GM13977 (cell line): ENCODE results near the gene DSTN.

Experiments used
- DNase-seq: peaks from one replicate; pipeline ENCODE4 v3.0.0; 2012; ENCODE audit warnings: low spot score
- in situ Hi-C: fragments of 300-500 bp; cut with MboI; formaldehyde crosslinking; loops from one replicate; pipeline ENCODE4 v1.12.0; 2022; ENCODE audit warnings: low sequenced_read_pairs, low pct_unique_long_range_greater_than_20kb, mixed read lengths, inconsistent platforms; ENCODE audit not compliant: unreplicated experiment
- TF ChIP-seq, protein P1 (sequence below): IDR thresholded peaks from 2 replicates; pipeline ENCODE4 v1.5.1; 2012; ENCODE audit warnings: mild to moderate bottlenecking, control low read depth; ENCODE audit not compliant: insufficient read depth; ENCODE audit errors: extremely low read depth, missing control alignments

DSTN gene

DNA sequence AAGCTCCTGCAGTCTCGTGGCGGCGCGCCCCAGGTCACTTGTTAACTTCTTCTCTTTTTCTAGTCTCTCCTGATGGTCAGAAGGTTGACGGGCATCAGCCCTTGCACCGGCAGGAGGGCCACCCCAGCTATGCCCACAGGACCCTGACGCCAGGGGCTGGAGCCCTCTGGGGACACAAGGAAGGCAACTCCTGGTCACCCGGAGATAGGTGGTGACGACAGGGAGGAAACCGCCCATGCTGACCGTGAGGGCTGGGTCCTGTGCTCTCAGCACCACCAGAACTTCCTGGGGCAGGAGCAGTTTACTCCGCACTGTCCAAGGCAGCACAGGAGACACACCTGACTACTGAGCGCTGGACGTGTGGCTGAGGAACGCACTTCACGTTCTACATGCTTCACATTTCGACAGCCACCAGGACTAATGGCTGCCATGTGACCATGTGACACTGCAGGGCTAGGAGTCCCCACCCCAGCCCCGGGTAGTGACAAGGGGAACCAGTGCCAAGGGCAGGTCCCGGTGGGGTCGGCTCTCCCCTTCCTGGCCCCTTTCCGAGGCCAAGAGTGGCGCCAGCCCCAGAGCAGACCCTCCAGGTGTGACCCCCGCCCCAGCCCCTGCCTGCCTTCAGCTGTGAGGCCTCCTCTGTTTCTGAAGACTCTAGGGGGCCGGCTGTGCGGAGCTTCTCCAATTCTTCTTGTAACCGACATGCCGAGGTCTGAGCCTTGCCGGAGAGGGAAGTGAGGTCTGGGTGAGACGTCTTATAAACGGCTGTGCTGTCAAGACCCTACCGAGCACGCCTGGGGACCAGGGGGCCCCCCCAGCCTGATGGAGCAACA lies 45.2 kb downstream of the DSTN start:
- TF ChIP-seq, protein P1, sequence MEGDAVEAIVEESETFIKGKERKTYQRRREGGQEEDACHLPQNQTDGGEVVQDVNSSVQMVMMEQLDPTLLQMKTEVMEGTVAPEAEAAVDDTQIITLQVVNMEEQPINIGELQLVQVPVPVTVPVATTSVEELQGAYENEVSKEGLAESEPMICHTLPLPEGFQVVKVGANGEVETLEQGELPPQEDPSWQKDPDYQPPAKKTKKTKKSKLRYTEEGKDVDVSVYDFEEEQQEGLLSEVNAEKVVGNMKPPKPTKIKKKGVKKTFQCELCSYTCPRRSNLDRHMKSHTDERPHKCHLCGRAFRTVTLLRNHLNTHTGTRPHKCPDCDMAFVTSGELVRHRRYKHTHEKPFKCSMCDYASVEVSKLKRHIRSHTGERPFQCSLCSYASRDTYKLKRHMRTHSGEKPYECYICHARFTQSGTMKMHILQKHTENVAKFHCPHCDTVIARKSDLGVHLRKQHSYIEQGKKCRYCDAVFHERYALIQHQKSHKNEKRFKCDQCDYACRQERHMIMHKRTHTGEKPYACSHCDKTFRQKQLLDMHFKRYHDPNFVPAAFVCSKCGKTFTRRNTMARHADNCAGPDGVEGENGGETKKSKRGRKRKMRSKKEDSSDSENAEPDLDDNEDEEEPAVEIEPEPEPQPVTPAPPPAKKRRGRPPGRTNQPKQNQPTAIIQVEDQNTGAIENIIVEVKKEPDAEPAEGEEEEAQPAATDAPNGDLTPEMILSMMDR = no peak
- in situ Hi-C loops = no loop called here
- peak; percentile 7 for DNase-seq

DNA sequence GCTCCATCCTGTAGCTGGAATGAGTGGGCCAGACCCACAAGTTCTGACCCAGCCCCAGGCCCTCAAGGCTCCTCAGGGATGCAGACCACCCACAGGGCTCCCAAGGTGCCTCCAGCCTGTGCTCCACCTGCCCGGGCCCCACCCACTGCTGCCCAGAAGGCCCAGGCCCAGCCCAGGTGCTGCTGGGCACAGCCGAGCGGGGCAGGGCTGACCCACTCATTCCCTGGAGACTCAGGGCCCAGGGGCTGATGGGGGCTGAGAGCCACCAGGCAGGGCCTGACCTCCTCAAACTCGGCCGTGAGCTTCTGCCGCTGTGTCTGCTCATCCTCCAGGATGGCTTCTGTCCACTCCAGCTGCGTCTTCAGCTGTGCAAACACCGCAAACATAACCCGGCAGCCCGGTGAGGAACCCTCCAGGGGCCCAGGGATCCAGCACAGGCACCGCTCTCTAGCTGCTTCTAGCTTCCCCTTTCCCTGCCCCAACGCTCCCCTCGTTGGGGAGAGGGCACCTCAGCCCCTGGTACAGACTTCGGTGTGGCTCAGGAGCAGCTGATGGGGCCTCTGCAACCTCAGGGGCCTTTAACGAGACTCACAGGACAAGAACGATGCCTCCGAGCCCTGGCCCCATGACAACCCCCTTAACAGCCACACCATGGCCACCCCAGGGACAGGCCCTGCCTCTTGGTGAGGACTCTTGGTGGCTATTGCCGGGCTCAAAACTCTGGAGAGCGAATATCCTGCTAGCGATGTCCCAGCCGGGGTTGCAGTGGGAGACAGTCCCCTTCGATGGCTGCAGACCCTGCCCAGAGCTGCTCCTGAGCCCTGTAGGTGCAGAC lies 46.0 kb downstream of the DSTN start:
- in situ Hi-C loops = no loop called here
- peak; percentile 5 for DNase-seq
- TF ChIP-seq, protein P1 = no peak

DNA sequence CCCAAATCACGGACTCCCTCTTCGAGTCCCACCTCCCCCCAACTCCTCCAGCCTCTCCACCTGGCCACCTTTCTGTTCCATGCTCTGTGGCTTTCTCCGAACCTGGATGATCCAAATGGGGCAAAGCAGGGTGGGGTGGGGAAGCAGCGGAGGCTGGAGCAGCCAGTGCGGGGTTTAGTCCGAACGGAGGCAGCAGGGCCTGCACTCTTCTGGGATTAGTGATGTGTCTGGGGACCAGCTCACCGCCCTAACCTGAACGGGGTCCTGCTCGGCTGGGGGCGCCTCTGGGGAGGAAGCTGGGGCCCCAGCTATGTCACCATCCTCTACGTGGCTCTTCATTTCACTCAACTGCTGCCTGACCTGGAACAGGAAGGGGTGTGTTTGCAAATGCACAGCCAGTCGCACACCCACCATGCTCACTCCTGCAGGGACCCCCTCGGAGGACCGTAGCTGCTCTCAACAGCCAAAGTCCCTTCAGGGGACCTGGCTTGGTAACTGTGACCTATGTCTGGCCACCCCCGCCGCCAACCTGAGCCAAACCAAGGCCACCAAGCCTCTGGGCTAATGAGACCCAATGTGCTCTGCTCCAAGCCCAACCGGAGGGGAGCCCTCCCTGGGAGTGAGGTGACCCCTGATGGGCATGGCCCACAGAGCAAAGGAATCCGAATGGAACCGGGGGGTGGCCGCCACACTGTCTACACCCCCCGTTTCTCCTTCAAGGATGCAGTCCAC lies 46.8 kb downstream of the DSTN start:
- DNase-seq = peak; percentile 8
- TF ChIP-seq, protein P1 = no peak
- in situ Hi-C loops = no loop called here

DNA sequence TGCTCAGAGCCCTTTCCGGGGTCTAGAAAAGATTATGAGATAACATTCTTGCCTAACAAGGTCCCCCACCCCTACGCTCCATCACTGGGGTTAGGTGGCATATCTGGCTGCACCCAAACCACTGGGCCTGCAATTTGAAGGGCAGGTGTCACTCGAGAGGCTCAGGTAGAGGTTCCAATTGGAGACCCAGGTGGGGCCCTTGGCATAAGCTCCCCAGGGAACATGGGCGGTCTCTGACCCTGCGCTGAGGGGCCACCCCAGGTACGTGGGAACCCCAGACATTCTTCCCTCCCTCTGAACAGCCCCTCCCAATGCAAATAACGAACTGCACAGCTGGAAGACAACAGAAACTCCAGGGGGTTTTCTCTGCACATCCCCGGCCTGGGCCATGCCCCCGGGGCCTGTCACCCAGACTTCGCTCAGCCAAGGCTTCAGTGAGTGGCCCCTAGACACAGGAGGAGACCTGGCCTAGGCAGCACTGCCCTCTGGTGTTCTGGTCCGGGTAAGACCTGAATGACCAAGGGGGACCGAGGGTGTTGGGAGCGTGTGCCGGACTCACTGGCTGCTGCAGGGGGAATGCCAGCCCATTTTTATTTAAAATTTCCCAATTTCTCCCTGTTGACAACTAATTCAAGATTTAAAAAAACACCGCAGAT lies 47.5 kb downstream of the DSTN start:
- peak; percentile 72 for DNase-seq
- in situ Hi-C loops = no loop called here
- TF ChIP-seq, protein P1 = peak; percentile 67

DNA sequence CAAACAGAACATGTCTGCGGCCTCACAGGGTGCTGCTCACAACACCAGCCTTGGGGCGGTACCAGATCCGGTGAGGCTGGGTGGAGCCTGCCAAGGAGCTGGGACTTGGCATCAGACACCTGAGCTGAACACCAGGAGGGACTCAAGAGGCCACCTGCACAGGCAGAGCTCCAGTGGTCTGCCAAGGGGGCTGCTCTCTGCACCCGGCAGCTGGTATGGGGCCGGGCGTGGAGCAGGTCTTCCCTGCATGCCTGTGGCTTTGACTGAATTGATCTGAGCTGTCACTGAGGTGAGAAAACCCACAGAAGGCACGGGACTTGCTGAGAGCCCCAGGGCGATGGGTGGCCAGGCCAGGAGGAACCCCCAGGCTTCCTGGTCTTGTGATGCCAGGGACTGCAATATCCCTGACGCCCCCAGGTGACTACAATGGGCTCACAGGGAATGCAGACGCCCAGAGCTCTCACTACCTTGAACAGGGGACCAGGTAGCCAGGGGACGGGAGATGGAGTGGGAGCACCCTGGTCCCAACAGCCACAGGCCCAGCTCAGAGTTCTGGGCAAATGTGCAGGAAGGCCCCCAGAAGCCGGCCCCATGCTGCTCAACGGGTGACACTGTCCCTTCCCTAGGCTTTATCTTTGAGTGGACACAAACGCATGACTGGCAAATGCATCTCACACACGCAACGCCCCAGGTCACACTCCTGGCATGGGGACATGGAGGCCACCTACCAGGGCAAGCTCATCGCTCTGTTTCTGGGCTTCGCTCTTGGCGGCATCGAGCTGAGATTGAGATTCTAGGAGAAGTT lies 48.2 kb downstream of the DSTN start:
- TF ChIP-seq, protein P1 = no peak
- DNase-seq = peak; percentile 13
- in situ Hi-C loops = no loop called here

DNA sequence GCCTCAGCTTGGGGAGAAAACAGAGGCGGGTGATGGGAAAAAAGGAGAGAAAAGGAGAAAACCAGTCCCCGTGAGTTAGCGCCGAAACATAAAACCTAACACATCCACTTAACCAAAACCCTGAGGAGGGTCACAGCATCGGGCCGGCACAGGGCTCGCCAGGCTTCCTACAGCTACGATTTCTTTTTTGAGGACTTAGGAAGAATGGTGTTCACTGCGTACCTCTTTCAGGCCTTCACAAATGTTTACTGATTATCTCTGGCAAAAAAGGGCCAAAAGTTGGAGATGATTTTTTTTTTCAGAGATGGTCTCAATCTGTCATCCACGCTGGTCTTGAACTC lies 48.8 kb downstream of the DSTN start:
- in situ Hi-C loops = no loop called here
- no peak for DNase-seq
- TF ChIP-seq, protein P1 = no peak
